GM21447 (cell line): Measurements from ENCODE around the gene GRIK4.
A peak's percentile ranks its signal among the peaks of the same experiment; 100 is the strongest.

Experiments
- ATAC-seq: cut with Tn5 transposase; IDR thresholded peaks from one replicate; pipeline ENCODE4 v1.9.1; 2021; ENCODE audit not compliant: unreplicated experiment

GRIK4 gene

GRCh38 chr11:120657306-120658070, 145.9 kb downstream of the GRIK4 start:
- ATAC-seq = peak; percentile 57

DNA sequence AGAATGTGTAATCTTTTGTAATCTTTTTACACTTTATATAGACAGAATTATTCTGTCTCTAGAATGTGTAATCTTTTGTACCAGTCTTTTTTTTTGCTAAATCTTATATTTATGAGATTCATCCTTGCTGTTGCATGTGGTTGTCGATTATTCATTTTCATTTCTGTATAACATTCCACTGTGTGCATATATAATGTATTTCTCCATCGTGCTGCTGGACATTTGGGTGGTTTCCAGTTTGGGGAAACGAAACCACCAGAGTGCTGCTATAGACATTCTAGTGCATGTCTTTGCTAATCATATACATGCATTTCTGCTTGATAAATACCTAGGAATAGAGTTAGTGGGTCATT, 146.5 kb downstream of the GRIK4 start:
- no peak for ATAC-seq

DNA sequence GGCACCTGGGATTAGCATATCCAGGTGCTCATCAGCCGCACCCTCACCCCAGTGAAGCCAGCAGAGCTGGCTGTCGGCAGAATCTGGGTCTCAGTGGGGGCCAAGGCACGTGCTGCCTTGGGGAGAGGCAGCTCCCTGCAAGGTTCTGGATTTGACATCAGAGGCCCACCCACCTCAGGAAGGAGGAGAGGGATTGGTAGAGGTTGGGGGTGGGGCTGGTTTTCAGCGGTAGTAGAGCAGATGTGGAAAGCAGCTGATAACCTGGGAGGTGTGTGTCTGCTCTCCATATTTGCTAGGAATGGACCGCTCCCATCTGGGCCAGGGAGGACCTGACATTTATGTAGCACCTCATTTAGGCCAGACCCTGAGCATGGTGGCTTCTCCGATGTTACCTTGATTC, 147.5 kb downstream of the GRIK4 start:
- ATAC-seq = no peak

DNA sequence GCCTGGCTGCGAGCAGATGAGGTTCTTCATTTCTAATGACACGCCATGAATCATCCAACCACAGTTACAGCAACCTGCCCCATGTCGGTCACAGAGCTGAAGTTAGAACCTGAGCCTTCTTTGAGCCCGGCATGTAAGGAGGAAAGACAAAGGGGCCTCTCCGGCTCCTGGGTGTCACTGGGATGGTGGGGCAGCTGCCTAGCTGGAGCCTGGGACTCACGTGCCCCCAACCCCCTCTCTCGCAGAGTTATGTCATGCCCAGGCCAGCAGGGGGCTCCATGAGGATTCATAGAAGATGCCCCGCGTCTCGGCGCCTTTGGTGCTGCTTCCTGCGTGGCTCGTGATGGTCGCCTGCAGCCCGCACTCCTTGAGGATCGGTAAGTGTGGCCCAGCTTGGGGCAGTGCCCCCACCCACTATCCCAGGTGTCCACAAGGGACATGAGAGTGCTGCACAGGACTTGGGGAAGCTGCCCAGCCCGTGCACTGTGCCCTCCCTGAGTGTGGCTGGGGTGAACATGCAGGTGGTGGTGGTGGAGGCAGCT, 148.5 kb downstream of the GRIK4 start:
- no peak for ATAC-seq

GRCh38 chr11:120662071-120662676, 150.6 kb downstream of the GRIK4 start:
- no peak for ATAC-seq

- ATAC-seq = no peak
These were observed 151.6 kb downstream of the GRIK4 start for GRCh38 chr11:120663142-120663541.

DNA sequence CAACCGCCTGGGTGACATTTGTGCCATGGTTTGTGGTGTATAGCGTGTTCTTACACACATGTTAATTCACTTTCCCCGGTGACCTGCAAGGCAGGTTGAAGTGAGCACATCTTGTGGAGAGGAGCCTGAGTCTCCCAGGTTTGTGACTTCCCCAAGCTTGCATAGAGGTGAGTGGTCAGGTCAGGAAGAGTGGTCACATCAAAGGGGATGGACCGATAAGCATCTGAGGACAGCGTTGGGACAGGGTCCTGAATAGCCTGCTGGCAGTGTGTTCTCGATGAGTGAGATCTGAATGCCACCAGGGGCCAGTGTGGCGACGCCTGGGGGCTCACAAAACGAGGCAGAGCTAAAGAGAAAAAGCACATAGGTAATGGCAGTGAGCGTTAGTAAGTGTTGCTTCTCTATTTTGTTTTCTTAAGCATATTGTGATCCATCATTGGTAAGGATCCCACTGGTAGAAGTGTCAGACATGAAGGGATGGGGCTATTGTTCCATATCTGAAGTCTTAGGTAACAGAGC, 154.6 kb downstream of the GRIK4 start:
- ATAC-seq = no peak

- ATAC-seq = no peak
These were observed 155.7 kb downstream of the GRIK4 start for GRCh38 chr11:120667281-120667680.

GRCh38 chr11:120667934-120668333, 156.4 kb downstream of the GRIK4 start:
- ATAC-seq = no peak

DNA sequence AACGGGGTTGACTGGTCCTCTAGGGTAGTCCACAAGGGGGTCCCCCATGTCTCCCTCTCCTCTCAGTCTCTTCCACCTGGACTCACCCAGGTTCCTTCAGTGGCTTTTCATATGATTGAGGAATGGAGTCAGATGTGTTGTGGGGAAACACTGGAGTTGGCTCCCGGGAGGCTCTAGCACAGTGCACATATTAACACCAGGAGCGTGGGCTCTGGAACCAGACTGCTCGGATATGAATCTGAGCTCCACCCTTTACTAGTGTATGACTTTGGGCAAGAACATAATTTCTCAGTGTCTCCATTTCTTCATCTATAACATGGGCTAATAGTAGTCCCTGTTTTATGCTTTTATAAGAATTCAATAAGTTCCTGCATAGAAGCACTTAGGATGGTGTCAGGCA, 157.0 kb downstream of the GRIK4 start:
- ATAC-seq = no peak

GRCh38 chr11:120674542-120674941, 163.0 kb downstream of the GRIK4 start:
- no peak for ATAC-seq

- ATAC-seq = no peak
These were observed 163.6 kb downstream of the GRIK4 start for GRCh38 chr11:120675171-120675570.

GRCh38 chr11:120676991-120677390, 165.4 kb downstream of the GRIK4 start:
- no peak for ATAC-seq

DNA sequence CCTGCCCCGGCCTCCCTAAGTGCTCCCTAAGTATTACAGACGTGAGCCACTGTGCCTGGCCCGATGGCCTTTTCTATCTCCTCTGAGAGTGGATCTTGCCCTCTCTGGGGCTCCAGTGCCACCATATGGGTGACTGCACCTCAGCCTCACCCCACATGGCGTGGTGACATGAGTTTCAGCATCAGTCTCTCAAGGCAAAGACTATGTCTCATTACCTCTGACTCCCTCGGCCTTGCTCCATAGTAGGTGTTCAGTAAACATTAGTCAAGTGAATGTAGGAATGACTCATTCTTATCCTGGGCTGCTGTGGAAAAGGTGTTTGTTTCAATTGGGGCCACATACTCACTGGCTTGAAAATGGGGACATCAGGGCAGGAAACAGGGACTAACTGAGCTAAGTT, 168.8 kb downstream of the GRIK4 start:
- ATAC-seq = no peak

DNA sequence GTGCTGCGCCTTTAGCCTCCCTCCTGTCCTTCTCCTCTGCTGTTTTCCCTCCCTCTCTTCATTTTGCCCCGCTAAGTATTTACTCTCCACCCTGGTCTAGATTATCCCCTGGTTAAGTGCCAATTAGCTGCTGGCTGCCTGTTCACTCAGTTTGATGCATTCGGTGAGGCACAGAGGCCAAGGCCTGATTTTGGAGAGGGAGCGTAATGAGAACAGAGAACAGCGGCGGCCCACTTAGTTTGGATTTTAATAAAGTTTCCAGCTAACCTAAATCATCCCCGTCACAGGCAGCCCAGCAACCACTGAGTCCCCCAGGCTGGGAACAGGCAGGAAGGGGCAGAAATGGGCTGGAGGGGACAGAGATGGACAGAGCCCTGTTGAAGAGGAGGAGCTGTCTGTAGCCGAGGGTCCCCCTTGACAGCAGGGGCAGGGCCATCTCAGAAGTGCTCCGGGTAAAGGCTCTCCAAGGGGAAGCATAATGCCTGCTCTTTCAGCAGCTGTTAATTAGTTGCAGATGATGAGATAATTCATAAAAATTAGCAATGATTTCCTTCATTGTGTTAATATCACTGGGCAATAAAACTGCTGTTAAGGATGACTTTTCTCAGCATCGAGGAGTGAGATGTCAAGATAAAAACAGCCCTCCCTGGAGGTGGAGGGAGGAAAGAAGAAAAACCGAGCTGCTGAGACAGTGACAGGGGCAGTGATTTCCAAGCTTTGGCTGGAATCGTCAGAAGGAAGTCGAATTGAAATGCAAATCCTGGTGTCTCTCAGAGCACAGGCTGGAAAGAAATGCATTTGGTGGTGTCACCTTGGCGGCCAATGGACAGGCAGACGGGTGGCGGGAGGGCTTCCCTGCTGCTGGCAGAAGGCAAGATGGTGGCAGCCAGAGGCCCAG, 170.1 kb downstream of the GRIK4 start:
- no peak for ATAC-seq

DNA sequence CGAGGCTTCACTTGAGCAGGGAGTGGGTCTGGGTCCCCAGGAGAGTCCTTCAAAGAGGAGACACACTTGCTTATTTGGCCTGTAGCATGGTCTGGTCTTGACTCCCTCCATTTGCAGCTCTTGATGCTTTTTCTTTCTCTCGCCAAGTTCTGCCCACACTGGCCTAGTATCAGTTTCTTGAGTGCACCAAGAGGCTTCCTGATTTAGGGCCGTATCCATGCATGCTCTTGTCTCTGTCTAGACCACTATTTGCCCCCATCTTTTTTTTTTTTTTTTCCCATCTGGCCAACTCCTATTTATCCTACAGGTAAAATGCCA, 170.7 kb downstream of the GRIK4 start:
- ATAC-seq = no peak

- ATAC-seq = no peak
These were observed 171.3 kb downstream of the GRIK4 start for GRCh38 chr11:120682866-120683265.

GRCh38 chr11:120686516-120686915, 175.0 kb downstream of the GRIK4 start:
- ATAC-seq = no peak

- ATAC-seq = no peak
These were observed 176.6 kb downstream of the GRIK4 start for GRCh38 chr11:120688163-120688562.

DNA sequence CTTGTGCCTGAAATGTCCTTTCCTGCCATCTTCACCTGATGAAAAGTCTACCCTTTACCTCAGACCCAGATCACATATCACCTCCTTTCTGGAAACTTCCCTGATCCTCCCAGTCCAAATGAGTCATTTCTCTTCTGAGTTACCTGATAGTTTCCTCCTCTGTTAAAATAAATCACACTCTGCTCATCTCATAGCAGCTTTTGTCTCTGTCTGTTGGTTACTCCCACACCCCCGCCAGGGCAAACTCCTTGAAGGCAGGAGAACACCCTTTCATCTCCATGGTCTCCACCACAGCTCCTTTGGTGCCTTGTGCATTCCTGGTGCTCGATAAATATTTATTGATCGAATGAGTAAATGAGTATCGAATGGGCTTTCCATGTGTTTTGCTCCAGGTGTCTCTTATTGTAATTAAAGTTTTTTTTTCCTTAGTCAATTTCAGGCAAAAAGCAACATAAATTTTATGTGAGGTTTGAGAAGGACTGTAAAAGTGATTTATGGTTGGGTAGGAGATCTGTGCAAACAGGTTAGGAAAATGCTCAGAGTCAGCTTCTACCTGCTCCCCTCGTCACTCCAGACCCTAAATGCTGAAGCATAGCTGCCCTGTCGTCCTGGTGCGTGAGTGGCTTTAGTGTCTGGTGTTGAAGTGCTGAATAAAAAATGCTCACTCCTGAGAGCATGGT, 178.2 kb downstream of the GRIK4 start:
- ATAC-seq = no peak

DNA sequence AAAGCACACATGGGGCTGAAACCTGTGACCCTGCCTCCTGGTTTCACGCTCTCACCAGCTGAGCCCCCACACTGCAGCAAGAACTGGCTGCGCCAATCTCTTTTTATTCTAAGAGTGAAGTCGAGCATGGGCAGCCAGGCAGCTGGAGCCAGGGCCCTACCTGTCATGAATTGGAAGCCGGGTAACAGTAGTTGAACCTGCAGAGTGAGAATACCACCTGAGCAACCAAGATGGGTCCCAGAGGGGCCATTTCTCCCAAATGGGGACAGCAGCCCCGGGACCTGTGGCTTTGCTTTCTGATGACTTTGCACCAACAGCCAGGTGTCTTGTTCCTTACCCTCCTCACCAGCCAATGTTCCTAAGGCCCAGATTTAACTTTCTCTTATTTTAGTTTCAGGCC, 178.9 kb downstream of the GRIK4 start:
- ATAC-seq = no peak
